ENCODE measurements around the gene BOC.

BOC gene

GRCh38 chr3:113295463-113295862 lies 84.1 kb downstream of the BOC start:
- Histone ChIP-seq H3K27me3 (replicated peaks; ENCODE audit: control insufficient read depth, insufficient read depth, low read length) (no peaks in the 10 kb centered on the region), H3K4me3 (replicated peaks; ENCODE audit: low read depth, low read length) (no peak overlapping the region), H3K36me3 (ENCODE audit: control insufficient read depth, insufficient read depth, low read length) (no peaks in the 10 kb centered on the region)
- TF ChIP-seq CTCF (IDR thresholded peaks at IDR 0.05; ENCODE audit: insufficient read depth, low read length, poor library complexity, severe bottlenecking), result no peak
- no peak for DNase-seq (ENCODE audit: extremely low read depth, insufficient read length)

DNA sequence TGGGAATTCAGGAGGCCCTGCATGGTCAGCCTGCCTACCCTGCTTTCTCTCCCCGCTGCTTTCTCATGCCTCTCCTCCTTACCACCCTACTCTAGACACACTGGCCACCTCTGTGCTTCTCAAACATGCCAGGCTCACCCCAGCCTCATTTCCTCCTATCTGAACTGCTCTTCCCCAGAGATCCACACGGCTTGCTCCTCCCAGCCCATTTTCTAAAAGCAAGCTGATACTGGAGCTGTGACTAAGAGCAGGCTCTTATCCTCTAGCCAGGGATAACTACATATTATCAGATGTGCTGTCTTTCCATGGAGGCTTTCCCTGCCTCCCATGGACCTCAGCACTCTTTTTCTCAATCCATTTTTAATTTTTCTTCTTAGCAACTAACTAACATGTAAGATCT lies 85.9 kb downstream of the BOC start:
- no peak for DNase-seq (ENCODE audit: extremely low read depth, insufficient read length)
- no peak for TF ChIP-seq CTCF (IDR thresholded peaks at IDR 0.05; ENCODE audit: insufficient read depth, low read length, poor library complexity, severe bottlenecking)
- no peaks in the 10 kb centered on the region for H3K27me3 ChIP-seq (replicated peaks; ENCODE audit: control insufficient read depth, insufficient read depth, low read length)
- no peaks in the 10 kb centered on the region for H3K36me3 ChIP-seq (ENCODE audit: control insufficient read depth, insufficient read depth, low read length)
- no peak overlapping the region for H3K4me3 ChIP-seq (replicated peaks; ENCODE audit: low read depth, low read length)

DNA sequence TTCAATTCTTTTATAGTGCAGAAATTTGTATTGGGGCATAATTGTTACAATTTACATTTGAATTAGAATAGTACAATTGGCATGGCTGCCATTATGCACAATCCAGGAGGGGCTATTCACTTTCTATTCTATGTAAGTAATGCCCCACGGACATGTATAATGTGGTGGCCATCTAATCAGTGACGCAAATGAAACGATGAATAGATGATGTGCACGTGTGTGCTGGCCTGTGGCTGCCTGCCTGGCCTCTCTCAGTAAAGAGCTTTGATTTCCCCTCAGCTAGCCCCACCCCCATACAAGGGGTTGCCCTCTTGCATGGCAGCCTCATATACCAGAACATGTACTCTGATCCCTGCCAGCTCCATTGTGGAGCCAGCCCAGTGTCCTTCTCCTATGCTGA lies 86.5 kb downstream of the BOC start:
- no peak for DNase-seq (ENCODE audit: extremely low read depth, insufficient read length)

DNA sequence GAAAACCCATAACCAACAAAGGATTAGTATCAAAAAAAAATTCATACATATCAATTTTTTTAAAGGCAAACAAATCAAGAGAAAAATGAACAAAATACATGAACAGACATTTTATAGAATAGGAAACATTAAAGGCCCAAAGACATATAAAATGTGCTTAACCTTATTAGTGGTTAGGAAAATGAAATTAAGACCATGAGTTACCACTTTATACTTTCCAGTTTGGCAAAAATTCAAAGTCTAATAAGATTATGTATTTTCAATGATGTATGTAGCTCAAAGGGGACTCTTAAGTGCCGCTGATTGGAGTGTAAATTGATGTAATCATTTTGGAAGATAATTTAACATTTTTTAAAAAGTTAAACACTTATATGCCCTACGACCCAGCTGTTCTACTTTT lies 89.2 kb downstream of the BOC start:
- Histone ChIP-seq H3K36me3 (ENCODE audit: control insufficient read depth, insufficient read depth, low read length) (no peaks in the 10 kb centered on the region; the same call in 1 of the 2 replicates), H3K27me3 (replicated peaks; ENCODE audit: control insufficient read depth, insufficient read depth, low read length) (no peaks in the 10 kb centered on the region), H3K4me3 (replicated peaks; ENCODE audit: low read depth, low read length) (no peak overlapping the region)
- no peak for TF ChIP-seq CTCF (IDR thresholded peaks at IDR 0.05; ENCODE audit: insufficient read depth, low read length, poor library complexity, severe bottlenecking)
- no peak for DNase-seq (ENCODE audit: extremely low read depth, insufficient read length)

More for the DNA sequence above, 86.5 kb downstream of the BOC start:
- Histone ChIP-seq H3K4me3 (replicated peaks; ENCODE audit: low read depth, low read length) (no peak overlapping the region), H3K36me3 (ENCODE audit: control insufficient read depth, insufficient read depth, low read length) (no peaks in the 10 kb centered on the region), H3K27me3 (replicated peaks; ENCODE audit: control insufficient read depth, insufficient read depth, low read length) (no peaks in the 10 kb centered on the region)
- TF ChIP-seq CTCF (IDR thresholded peaks at IDR 0.05; ENCODE audit: insufficient read depth, low read length, poor library complexity, severe bottlenecking), result no peak

- H3K4me3 ChIP-seq (replicated peaks; ENCODE audit: low read depth, low read length), result no peak overlapping the region
- no peaks in the 10 kb centered on the region for H3K27me3 ChIP-seq (replicated peaks; ENCODE audit: control insufficient read depth, insufficient read depth, low read length)
- no peaks in the 10 kb centered on the region; the same call in none of the 2 replicates for H3K36me3 ChIP-seq (ENCODE audit: control insufficient read depth, insufficient read depth, low read length)
- DNase-seq (ENCODE audit: extremely low read depth, insufficient read length), result no peak
- no peak for TF ChIP-seq CTCF (IDR thresholded peaks at IDR 0.05; ENCODE audit: insufficient read depth, low read length, poor library complexity, severe bottlenecking)
These were observed 92.7 kb downstream of the BOC start for GRCh38 chr3:113304102-113304501.

- no peaks in the 10 kb centered on the region; the same call in none of the 2 replicates for H3K36me3 ChIP-seq (ENCODE audit: control insufficient read depth, insufficient read depth, low read length)
- no peaks in the 10 kb centered on the region for H3K27me3 ChIP-seq (replicated peaks; ENCODE audit: control insufficient read depth, insufficient read depth, low read length)
- no peak for DNase-seq (ENCODE audit: extremely low read depth, insufficient read length)
- H3K4me3 ChIP-seq (replicated peaks; ENCODE audit: low read depth, low read length), result no peak overlapping the region
- TF ChIP-seq CTCF (IDR thresholded peaks at IDR 0.05; ENCODE audit: insufficient read depth, low read length, poor library complexity, severe bottlenecking), result no peak
These were observed 93.6 kb downstream of the BOC start for GRCh38 chr3:113304856-113305540.

Data from GM06990 (cell line).